ENCODE measurements around the gene ERC2. TPM values are rescaled to one million over a fixed set of nuclear protein-coding genes. Genes with fewer than 3 reads are reported as not detected.

The ERC2 gene
- total RNA-seq, 2 experiments from 2014 or later, result not detected

GRCh38 chr3:56132762-56133161 lies 335.5 kb downstream of the ERC2 start:
- Histone ChIP-seq H3K79me2 (ENCODE audit: insufficient read depth, low read depth, low read length) (no peaks in the 10 kb centered on the region), H3K4me2 (ENCODE audit: low read length) (no peak overlapping the region), H3K4me3 (ENCODE audit: low read depth, low read length, poor library complexity, severe bottlenecking) (no peak overlapping the region), H3K4me1 (ENCODE audit: insufficient read depth, low read length, poor library complexity, severe bottlenecking) (no peaks in the 10 kb centered on the region), H3K27ac (ENCODE audit: low read depth, low read length, poor library complexity, severe bottlenecking) (no peak overlapping the region), H3K36me3 (ENCODE audit: insufficient read depth, low read length) (no peaks in the 10 kb centered on the region), H3K9me2 (ENCODE audit: insufficient read depth, low read length) (no peaks in the 10 kb centered on the region), H3K9me3 (ENCODE audit: low read length) (no peaks in the 10 kb centered on the region), H4K20me1 (ENCODE audit: insufficient read depth, low read length) (no peaks in the 10 kb centered on the region), H2AFZ (ENCODE audit: low read length) (no peak overlapping the region)
- intact Hi-C loops (cut with micrococcal nuclease; ENCODE audit: unreplicated experiment), result no loop called here
- ChIA-PET POLR2A (no interaction called here), CTCF (ENCODE audit: unreplicated experiment) (no interaction called here)
- TF ChIP-seq CTCF (conservative IDR thresholded peaks at IDR 0.05; ENCODE audit: low read length), result no peak
- TF ChIP-seq EZH2phosphoT487 (IDR thresholded peaks at IDR 0.05; ENCODE audit: borderline replicate concordance, low read depth, low read length), result no peak
- no TSS peak for BruUV-seq (replicated peaks)
- DNase-seq (ENCODE audit: low spot score), result no peak

- no peak overlapping the region for H3K4me2 ChIP-seq (ENCODE audit: low read length)
- no TSS peak for BruUV-seq (replicated peaks)
Observed at GRCh38 chr3:56131974-56132590, 336.2 kb downstream of the ERC2 start.

More at GRCh38 chr3:56131974-56132590, 336.2 kb downstream of the ERC2 start:
- no peak overlapping the region for H3K4me3 ChIP-seq (ENCODE audit: low read depth, low read length, poor library complexity, severe bottlenecking)
- no peaks in the 10 kb centered on the region for H3K9me2 ChIP-seq (ENCODE audit: insufficient read depth, low read length)
- no peak for DNase-seq (ENCODE audit: low spot score)
- TF ChIP-seq CTCF (conservative IDR thresholded peaks at IDR 0.05; ENCODE audit: low read length) (no peak), EZH2phosphoT487 (IDR thresholded peaks at IDR 0.05; ENCODE audit: borderline replicate concordance, low read depth, low read length) (no peak)
- H4K20me1 ChIP-seq (ENCODE audit: insufficient read depth, low read length), result no peaks in the 10 kb centered on the region
- intact Hi-C loops (cut with micrococcal nuclease; ENCODE audit: unreplicated experiment), result no loop called here
- ChIA-PET CTCF (ENCODE audit: unreplicated experiment) (no interaction called here), POLR2A (no interaction called here)
- H3K9me3 ChIP-seq (ENCODE audit: low read length), result no peaks in the 10 kb centered on the region
- no peak overlapping the region for H2AFZ ChIP-seq (ENCODE audit: low read length)
- H3K36me3 ChIP-seq (ENCODE audit: insufficient read depth, low read length), result no peaks in the 10 kb centered on the region
- no peaks in the 10 kb centered on the region for H3K79me2 ChIP-seq (ENCODE audit: insufficient read depth, low read depth, low read length)
- no peaks in the 10 kb centered on the region for H3K4me1 ChIP-seq (ENCODE audit: insufficient read depth, low read length, poor library complexity, severe bottlenecking)
- no peak overlapping the region for H3K27ac ChIP-seq (ENCODE audit: low read depth, low read length, poor library complexity, severe bottlenecking)

Measured in OCI-LY7 (cell line).